MM.1S (cell line): ENCODE results near the gene EBF3.

Source experiments
- CTCF ChIP-seq: fragments of 300-600 bp; sonication (generic); IDR thresholded peaks from 2 replicates; pipeline ENCODE4 v1.5.1; 2016; ENCODE audit warnings: antibody characterized with exemption, low read length, mixed read lengths
- EZH2 ChIP-seq: fragments of 300-600 bp; sonication (generic); optimal IDR thresholded peaks from 2 replicates; pipeline ENCODE3; 2017; ENCODE audit warnings: low read depth, mild to moderate bottlenecking, antibody characterized with exemption, low read length, mixed read lengths
- EZH2phosphoT487 ChIP-seq: fragments of 300-600 bp; sonication (generic); IDR thresholded peaks from 2 replicates; pipeline ENCODE4 v1.6.1; 2018; ENCODE audit warnings: antibody characterized with exemption, low read length

DNA sequence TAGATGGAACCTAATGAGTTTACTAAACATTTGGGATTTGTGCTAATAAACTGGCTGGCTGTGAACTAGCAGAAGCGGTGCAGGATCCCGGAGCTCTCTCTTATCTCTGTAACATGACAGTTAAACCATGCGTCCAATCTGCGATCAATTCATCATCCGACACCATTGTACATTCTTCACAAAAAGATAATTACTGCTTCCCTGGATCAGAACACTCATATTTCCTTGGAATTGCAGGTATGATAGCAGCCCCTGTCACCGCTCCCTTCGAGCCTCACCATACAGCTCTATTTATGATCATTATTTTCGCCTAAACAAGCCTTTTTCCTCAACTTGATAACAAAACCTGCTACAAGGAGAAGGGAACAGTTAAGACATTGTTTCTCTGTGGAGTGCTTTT, 18.5 kb downstream of the EBF3 start:
- TF ChIP-seq CTCF, result no peak
- no peak for TF ChIP-seq EZH2
- no peak for TF ChIP-seq EZH2phosphoT487
